HG03060 (cell line): ENCODE results near the gene IGSF22.

Experiments used
- ATAC-seq: cut with Tn5 transposase; IDR thresholded peaks from one replicate; pipeline ENCODE4 v1.9.1; 2021; ENCODE audit warnings: low read depth, moderate number of reproducible peaks; ENCODE audit not compliant: unreplicated experiment

IGSF22 gene

DNA sequence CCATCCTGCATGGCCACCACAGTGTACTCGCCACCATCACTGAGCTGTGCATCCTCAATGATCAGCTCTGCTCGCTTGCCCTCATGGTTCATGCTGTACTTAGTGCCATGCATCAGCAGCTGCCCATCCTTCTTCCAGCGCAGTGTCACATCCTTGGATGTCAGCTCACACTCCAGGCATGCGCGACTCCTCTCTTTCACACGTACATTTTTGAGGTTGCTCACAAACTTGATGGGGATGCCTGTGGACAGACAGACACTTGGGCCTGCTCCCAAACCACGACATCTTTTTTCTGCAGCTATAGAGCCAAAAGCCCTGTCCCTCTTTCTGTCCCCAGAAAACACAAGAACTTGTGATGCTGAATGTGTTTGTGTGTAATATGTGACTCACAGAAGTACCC is 10.5 kb downstream of the IGSF22 start:
- ATAC-seq = no peak

DNA sequence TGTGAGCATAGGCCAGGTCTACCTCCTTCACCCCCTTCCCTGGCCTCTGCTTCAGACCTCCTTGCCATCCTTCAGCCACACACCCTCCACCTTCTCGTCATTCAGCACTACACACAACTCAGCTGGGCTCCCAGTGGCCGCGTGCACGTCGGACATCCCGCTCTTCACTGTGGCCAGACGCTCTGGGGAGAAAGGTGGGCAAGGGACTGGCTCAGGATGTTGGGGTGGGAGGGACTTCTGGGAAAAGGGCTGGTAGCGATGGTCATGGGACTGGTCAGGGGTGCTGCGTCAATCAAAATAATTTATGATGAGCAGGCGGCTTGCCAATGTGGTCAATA is 11.6 kb downstream of the IGSF22 start:
- no peak for ATAC-seq

DNA sequence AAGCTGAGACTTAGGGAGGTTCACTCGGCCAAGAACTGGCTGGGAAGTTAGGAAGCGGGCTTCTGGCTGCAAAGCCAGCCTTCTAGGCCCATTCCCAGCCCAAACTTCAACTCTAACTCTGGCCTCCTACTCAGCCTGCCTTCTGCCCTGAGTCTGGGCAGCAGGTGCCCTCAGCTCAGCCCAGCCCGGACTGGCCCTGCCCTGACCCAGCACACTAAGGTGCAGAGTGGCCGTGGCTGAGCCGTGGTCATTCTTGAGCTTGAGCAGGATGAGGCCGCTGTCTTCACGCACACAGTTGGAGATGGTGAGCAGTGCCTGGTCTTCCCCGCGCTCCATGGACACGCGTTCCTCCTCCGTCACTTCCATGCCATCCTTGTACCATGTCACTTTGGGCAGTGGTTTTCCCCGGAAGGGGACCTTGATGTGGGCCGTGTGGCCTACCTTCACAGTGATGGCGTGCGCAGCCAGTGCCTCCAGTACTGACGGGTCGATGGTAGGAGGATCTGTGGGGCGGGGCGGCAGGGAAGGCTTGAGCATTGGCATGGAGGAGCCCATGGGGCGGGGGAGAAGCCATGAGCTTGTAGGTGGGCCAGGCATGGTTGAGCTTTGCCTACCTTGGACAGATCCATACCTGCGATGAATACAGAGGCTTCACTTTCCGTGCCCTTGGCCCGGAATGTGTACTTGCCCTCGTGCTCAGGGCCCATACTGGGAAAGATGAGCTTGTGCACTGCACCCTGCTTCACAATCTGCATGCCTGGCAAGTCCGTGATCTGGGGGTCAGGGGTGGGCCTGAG is 12.1 kb downstream of the IGSF22 start:
- ATAC-seq = no peak

DNA sequence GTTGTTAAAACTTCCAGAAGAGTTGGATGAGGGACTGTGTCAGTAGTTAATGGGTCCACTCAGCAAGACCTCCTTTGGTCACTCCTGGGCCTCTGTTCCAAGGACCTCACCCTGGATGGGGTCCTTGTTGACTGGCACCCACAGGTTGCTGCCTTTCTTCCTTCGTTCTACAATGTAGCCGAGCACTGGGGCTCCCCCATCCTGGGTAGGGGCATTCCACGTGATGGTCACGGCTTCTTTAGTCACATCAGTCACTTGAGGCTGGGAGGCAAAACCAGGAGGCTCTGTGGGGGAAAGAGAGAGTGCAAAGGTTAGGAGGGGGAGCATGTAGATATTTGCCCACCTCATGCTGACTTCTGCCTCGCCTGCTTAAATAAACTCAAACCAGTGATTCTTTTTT is 15.4 kb downstream of the IGSF22 start:
- ATAC-seq = no peak

DNA sequence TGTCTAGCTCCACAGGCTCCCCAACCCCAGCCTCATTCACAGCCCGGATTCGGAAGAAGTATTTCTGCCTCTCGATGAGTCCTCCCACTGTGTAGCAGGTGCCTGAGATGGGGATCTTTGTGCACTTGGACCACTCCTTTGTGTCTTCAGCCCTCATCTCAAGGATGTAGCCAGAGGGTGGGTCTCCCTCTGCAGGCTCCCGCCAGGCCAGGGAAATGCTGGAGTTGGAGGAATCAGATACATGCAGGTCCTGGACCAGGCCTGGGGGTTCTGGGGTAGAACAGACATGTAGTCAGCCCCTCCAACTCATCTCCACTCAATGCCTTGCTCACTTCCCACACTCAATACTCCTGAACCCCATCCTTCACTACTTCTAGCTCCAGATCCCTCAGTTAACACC is 16.6 kb downstream of the IGSF22 start:
- ATAC-seq = no peak

DNA sequence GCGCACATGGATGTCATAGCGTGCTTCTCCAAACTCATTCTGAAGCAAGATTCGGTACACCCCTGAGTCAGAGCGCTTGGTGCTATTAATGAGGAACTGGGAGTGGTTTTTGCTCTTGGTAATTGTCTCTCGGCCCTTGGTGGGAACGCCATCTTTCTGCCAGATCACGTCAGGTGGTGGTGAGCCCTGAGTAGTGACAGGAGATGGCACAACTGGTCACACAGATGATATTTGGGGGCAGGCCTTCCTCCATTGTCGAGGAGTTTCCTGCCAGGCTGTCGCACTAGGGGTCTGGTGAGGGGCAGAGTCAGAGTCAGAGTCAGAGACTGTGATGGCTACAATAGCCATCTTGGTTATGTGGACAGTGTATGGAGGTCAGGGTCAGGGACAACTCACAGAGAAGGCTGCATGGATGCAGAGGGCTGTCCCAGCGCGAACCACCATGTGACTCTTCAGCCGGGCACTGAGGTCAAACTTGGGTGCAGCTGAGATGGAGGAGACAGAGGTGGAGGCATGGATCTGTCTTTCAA is 18.1 kb downstream of the IGSF22 start:
- no peak for ATAC-seq

DNA sequence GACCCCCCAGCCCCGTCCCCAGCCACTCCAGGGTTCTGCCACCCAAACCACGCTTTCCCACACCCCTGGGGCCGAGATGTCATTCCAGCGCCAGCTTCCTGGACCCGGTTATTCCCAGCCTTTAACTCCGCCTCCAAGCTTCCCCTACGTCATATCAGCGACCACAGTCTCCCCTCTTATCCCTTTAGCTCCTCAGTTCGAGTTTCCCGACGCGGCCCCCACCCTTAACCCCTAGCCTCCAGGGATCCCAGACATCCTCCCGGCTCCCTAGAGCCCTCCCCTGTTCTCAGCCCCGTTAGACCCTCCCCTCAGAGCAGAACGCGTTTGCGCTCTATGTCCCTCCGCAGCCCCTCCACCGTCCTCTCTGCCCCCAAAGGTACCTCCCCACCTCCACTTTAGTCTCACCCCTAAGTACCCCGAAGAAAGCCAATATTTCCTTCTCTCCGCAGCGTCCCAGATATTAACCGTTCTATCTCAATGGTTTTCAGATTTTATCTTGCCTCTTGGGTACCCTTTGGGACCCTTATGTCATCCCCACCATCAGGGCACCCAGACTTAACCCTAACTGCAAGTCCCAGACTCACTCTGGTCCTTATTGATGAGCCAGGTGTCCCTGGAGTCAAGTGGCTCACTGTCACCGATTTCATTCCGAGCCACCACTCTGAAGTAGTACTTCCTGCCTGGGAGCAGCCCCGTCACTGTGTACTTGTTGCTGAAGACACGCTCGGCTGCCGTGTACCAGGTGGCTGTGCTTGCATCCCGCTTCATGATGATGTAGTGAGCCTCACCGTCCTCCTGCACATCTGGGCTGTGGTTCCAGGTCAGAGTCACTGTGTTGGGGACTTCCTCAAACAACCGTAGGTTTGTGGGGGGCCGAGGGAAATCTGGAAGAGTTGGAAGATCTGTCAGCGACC is 19.4 kb downstream of the IGSF22 start:
- no peak for ATAC-seq

DNA sequence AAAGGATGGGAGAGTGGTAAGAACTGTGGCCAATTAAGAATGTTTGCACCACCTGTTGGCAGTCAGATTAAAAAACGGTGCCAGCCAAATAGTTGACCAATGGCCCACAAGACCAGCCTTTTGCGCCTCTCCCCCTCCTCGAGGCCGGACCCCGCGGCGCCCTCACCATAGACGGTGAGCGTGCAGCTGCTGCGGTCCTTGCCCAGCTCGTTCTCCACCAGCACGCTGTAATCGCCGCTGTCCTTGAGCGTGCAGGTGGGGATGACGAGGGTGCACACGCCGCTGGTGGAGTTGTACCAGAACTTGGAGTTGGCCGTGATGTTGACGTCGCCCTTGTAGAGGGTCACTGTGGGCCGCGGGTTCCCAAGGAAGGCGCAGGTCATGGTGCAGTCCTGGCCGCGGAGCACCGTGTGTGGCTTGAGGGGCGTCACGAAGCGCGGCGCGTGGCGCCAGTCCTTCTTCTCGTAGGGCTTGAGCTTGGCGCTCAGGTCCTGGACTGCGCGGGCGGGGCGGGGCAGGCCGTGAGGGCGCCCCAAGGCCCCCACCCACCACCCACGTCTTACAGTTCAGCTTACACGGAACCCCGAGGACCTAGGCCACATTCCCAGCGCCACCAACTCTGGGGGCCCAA is 20.2 kb downstream of the IGSF22 start:
- ATAC-seq = no peak

DNA sequence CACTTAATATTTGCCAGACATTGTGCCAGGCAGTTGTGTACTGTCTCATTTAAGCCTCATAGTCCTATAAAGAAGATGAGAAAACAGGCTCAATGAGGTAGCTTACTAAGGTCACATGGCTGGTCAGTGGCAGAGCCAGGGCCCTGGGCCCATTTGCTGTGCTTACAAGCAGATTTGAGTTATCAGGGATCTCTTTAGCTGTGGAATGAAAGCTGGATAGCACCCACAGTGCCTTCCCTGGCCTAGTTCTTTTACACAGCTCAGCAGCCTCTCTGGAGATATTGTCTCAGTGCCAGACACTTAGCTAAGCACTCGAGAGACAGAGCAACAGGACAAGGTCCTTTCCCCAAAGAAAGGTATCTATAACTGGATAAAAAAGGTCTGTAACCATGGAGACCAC is 21.3 kb downstream of the IGSF22 start:
- no peak for ATAC-seq

DNA sequence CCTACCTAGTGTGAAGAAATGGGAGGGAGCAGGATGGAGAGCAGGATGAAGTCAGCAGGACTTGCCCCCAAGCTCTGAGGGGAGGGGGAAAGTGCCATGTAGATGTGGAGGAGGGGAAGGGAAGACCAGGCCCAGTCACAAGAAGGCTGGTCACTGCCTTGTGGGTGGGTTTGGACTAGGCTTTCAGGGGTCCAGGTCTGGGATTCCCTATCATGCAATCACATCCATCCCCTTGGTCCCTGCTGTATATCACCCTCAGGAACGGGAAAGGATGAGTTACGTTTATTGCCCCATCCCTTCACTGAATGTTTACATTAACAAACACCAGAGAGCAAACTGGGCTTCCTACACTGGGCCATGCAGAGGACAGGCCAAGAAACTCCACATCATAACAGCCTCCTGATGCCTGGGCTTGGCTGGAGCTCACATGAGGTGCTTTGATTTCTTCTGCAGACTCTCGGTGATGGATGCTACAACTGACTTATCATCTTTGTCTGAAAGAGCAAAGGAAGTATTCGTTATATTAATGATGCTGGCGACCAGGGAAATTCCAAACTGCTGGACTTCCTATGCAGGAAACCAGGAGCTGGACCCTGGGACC is 21.8 kb downstream of the IGSF22 start:
- ATAC-seq = no peak

DNA sequence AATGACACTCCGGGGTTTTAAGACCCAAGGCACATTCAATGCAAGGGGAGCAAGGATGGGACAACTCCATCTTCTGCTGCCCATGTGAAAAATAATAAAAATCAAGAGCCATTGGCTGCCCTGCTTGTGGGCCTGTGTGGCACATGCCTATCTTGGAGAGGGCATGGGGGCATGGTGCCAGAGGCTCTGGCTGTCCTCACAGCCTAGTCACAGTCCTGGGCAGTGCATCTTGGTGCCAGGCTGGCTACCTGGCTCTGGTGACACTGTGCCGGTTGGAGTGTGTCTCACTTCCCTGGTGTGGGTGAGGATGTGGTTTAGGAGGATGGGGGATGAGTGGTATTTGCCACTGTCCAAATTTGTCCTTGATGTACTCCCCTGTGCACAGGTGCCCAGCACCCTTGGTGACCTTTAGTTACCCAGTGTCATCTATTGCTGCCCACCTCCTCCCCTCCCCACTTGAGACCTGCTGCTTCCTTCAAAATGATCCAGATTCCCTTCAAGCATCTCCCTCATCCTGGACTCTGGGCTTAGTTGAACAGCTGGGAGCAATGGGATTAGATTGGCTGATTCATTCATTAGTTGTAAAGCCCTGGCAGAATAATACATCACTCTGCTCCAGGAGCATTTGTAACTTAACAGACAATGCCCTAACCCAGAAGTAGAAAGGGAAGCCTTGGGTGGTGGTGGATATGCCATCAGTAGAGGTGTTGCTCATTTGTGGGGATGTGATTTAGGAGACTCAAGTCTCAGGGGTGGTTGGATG is 22.8 kb downstream of the IGSF22 start:
- no peak for ATAC-seq

DNA sequence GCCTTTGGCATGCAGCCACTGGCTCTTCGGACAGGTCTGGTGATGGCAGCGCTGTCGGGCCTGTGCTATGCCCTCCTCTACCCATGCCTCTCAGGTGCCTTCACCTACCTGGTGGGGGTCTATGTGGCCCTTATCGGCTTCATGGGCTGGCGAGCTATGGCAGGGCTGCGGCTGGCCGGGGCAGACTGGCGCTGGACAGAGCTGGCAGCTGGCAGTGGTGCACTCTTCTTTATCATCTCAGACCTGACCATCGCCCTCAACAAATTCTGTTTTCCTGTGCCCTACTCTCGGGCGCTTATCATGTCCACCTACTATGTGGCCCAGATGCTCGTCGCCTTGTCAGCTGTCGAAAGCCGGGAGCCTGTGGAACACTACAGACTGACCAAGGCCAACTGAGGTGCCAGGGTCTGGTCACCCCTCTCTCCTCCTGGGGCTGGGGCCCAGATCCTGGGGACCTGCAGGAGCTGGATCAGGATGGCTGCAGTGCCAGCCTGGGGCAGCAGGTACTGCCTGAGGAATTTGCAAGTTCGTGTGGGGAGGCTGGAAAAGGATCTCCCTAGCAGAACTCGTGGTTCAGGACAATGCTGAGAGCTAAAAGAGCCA is 24.3 kb downstream of the IGSF22 start:
- no peak for ATAC-seq

DNA sequence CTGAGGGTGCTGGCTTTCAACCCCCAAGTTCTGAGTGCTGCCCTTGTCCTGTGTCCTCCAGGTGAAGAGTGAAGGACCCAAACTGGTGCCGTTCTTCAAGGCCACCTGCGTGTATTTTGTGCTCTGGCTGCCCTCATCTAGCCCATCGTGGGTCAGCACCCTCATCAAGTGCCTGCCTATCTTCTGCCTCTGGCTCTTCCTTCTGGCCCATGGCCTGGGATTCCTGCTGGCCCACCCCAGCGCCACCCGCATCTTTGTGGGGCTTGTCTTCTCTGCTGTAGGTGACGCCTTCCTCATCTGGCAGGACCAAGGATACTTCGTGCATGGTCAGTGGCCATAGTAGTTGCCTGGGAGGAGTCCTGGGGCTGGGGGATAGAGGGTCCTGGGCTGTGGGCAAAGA is 25.1 kb downstream of the IGSF22 start:
- ATAC-seq = no peak

DNA sequence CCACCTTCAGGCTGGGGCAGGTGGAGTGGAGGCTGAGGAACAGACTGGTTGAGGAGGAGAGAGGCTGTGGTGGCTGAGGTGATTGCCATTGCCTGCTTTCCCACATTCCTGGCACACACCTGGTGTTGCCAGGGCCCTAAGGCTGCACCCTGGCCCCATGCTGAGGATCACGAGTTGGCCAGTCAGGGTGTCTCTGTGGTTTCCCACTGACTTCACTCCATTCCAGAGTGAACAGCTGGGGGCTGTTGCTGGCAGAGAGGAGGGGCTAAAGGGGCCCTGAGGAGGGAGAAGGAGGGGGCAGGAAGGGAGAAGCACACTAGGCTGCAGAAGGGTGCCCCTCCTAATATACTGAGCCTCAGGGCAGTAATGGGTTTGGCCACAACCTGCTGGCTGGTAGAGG is 25.6 kb downstream of the IGSF22 start:
- no peak for ATAC-seq

DNA sequence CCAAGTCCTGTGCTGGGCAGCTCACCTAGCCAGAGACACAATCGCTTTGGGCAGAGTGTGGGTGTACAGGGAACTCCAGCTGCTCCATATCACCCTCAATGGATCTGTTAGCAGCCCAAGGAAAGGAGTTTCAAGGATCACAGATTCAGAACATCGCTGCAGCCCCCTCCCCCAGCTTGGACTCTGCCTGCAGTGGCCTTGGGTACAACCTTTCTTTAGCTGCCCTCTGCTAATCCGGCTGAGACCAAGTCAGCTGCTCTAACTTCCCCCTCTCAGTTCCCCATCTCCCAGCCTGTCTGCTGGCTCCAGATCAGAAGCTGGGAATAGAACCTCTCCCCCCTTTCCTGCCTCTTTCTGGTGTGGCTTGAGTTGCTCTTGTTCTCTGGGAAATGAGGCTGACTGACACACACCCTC is 26.1 kb downstream of the IGSF22 start:
- no peak for ATAC-seq

DNA sequence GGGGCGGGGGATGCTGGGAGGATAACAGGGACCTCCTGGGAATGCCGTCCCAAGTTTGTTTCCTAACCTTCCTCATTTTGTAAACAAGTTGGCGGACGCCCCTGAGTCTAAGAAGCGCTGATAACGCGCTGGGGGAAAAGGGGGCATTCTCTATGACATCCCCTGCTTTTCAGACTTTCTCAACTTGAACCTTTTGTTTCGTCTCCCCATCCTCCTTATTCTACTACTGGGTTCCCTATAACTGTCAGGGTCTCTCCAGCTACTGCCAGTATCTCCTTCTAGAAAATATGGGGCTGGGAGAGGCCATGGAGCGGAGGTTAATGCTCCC is 26.8 kb downstream of the IGSF22 start:
- ATAC-seq = no peak

DNA sequence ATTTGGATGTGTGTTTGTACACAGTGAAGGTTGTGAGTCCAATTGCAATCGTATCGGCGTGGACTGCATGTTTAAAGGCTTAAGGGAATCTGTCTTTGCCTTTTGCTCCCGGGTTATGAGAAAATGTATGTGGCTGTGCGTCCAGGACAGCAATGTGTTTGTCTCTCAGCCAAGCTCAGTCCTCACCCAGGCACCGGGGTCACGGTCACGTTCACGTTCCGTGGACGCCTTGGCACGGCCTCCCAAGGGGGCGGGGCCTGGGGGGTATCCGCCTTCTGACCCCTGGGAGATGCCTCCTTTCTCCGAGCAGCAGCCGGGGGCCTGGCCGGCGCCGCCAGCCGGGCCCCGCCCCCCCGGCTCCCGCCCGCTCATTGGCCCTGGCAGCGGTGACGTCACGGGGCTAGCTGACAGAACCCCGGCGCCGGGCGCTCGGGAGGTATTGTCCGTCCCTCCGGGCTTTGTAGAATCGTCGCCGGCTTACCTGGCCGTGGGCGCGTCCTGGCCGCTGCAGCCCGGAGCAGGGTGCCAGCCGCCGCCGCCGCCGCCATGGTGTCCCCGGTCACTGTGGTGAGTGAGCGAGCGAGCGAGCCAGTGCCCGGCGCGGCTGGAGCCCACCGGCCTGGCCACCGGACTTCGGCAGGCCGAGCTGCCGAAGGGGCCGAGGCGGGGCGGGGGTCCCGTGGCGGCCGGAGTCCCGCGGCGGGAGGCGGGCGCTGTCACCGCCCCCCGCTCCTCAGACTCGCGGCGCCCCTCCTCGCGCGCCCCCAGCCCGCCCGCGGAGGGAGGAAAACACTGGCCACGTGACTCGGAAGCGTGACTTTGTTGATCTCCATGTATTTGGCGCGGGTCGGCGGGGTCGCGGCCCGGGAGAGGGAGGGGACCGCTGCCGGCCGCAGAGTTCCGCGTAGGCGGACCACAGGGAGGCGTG is 27.4 kb downstream of the IGSF22 start, which contains the start of gene TMEM86A:
Gene TMEM86A, plus strand, starts transcription at position 439 of the 928 bp plus-strand sequence. Its CDS starts 108 bp downstream, at position 547.
- ATAC-seq = no peak

DNA sequence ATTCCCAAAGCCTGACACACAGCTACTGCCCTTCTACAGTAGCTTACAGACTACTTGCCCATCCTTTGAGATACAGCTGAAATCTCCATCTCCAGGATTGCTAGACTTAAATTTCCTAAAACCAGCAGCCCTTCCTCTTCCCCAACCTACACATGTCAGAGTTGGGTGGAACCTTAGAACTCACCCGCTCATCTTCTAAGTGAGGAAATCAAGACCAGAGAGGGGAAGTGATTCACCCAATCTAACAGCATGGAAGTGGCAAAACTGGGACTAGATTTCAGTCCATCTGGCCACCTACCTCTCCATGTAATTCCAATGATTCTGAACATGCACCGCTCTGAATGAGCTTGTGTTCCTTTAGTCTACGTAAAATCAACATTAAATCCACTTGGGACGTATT is 28.4 kb downstream of the IGSF22 start:
- no peak for ATAC-seq
